ENCODE data around the gene AGPAT2.
A peak's percentile ranks its signal among the peaks of the same experiment; 100 is the strongest.

Gene AGPAT2

GRCh38 chr9:136659861-136660784 lies 27.1 kb downstream of the AGPAT2 start:
- no peak for DNase-seq

- peak; percentile 39 for DNase-seq
Observed at GRCh38 chr9:136658849-136659535, 28.3 kb downstream of the AGPAT2 start.

GRCh38 chr9:136657974-136658848 lies 29.0 kb downstream of the AGPAT2 start:
- no peak for DNase-seq

- peak; percentile 56 for DNase-seq
Observed at GRCh38 chr9:136656795-136657611, 30.3 kb downstream of the AGPAT2 start.

GRCh38 chr9:136656183-136656738 lies 31.0 kb downstream of the AGPAT2 start:
- DNase-seq = no peak

- peak; percentile 59 for DNase-seq
Observed at GRCh38 chr9:136655536-136656182, 31.6 kb downstream of the AGPAT2 start.

GRCh38 chr9:136654820-136655535 lies 32.3 kb downstream of the AGPAT2 start:
- DNase-seq = no peak

- no peak for DNase-seq
Observed at GRCh38 chr9:136653323-136654079, 33.8 kb downstream of the AGPAT2 start.

GRCh38 chr9:136651860-136652259 lies 35.4 kb downstream of the AGPAT2 start:
- no peak for DNase-seq

GRCh38 chr9:136650648-136651047 lies 36.6 kb downstream of the AGPAT2 start:
- DNase-seq = peak; percentile 63

- DNase-seq = no peak
Observed at GRCh38 chr9:136650021-136650420, 37.2 kb downstream of the AGPAT2 start.

- peak; percentile 54 for DNase-seq
Observed at GRCh38 chr9:136648751-136649150, 38.5 kb downstream of the AGPAT2 start.

- no peak for DNase-seq
Observed at GRCh38 chr9:136646827-136647711, 40.2 kb downstream of the AGPAT2 start.

GRCh38 chr9:136645903-136646754 lies 41.1 kb downstream of the AGPAT2 start:
- no peak for DNase-seq

GRCh38 chr9:136645352-136645902 lies 41.8 kb downstream of the AGPAT2 start:
- DNase-seq = peak; percentile 74

- DNase-seq = peak; percentile 74
Observed at GRCh38 chr9:136644593-136645351, 42.5 kb downstream of the AGPAT2 start.

GRCh38 chr9:136644343-136644592 lies 43.0 kb downstream of the AGPAT2 start:
- DNase-seq = peak; percentile 69

Measured in KG1 (cell line).